ENCODE data around the gene DHRS4.
"Not testable (repeated sequence)": the region's sequence is repeated elsewhere in the genome, so short reads cannot be mapped to it uniquely, and the experiment has no call there.

The DHRS4 gene

DNA sequence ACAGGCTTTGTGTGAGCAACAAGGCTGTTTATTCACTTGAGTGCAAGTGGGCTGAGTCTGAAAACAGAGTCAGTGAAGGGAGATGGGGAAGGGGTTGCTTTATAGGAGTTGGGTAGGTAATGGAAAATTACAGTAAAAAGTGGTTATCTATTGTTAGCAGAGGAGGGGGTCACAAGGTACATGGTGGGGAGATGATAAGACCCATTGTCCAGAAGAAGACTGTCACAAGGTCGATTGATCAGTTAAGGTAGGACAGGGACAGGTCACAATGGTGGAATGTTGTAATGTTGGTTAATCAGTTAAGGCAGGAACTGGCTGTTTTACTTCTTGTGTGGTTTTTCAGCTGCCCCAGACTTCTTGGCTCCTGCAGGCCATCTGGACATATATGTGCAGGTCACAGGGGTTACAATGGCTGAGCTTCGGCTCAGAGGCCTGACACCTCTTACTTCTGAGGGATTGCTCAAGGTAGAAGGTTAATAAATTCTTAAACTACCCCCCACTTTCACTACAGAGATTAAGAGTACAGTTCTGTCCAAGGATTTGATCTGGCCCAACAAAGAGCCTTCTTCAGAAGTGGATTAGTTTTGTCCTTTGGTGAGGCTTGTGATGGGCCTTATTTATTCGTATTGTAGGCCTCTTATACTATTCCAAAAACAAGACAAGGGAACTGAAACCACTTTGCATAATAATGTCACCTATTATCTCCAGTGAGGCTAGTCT is 13.8 kb upstream of the DHRS4 start:
- no peak for DNase-seq

DNA sequence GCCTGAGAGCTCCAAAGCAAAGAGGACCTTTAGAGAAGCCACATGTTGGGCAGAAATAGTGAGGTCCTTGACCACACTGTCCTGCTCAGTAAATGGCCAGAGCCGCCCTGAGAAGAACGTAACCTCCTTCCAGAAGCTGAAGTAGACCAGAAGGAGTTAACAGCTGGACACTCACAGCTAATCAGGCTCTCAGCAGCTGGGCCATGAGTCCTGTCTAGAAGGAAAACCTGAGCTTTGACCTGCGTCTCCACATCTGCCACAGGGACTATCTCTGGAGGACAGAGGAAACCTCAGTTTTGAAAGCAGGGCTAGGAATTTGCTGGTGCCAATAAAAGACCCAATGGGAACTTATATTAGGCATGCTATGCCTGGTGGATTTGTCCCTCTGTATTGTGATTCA is 12.3 kb upstream of the DHRS4 start:
- no peak for DNase-seq

- DNase-seq, result no peak
Measured at GRCh38 chr14:23941669-23942068, 11.9 kb upstream of the DHRS4 start.

GRCh38 chr14:23942587-23942986 is 11.0 kb upstream of the DHRS4 start:
- DNase-seq, result no peak

DNA sequence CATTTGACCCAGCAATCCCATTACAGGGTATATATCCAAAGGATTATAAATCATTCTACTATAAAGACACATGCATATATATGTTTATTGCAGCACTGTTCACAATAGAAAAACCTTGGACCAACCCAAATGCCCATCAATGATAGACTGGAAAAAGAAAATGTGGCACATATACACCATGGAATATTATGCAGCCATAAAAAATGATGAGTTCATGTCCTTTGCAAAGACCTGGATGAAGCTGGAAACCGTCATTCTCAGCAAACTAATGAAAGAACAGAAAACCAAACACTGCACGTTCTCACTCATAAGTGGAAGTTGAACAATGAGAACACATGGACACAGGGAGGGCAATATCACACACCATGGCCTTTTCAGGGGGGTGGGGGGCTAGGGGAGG is 4.5 kb upstream of the DHRS4 start:
- not testable (repeated sequence) for DNase-seq

DNA sequence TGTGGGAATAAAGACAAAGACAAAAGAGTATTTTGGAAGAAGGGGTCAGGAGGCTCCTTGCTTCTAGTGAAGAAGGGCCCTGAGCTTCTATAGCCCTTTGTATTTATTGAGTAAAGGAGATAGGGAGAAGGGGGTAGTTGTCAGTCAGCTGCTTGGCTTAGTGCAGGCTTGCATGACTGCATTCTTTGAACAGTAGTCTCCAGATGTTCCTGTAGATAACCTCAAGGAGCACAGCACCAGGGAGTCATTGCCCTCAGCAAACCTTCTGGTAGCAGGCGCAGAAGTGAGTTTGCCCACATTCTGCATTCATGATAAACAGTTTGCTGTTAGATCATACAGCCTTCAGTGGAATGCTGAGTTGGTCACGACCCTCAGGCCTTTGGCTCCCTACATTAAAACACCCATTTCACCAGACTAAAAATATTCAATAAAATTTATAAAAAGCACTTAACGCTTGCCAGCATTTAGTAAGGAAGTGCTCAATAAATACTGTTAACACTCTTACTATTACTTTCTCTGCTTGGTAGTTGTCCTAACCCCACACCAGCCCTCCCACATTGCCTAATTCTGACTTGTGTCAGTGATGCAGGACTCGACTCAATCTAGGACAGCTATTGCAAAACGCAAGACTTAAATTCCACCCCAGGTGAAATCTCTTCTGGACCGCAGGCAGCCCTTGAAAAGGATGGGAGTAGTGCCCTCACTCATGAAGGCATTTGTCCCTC is 3.0 kb upstream of the DHRS4 start:
- no peak for DNase-seq

- not testable (repeated sequence) for DNase-seq
Measured at GRCh38 chr14:23951136-23951466, 2.5 kb upstream of the DHRS4 start.

- peak in 25 of 56 donors; percentile 5 to 71 (median 28) for DNase-seq
Measured at GRCh38 chr14:23951590-23952201, 1.9 kb upstream of the DHRS4 start.

DNA sequence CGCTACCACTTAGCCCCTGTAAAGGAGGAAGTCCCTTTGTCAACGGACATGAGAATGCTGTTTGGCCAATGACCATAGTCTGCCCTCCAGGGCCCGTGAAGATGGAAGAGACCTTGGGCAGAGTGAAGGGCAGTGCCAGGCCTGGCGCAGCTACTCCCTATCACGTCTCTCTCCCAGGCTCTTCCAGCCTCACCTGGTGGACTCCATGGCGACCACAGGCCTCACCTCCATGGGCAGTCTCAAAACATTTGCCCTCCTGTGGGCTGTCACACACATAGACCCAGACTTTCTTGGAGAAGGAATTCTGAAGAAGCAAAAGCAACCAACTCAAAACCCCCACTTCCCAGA is 480 bp upstream of the DHRS4 start:
- peak in 1 of 56 donors; percentile 14 for DNase-seq

DNA sequence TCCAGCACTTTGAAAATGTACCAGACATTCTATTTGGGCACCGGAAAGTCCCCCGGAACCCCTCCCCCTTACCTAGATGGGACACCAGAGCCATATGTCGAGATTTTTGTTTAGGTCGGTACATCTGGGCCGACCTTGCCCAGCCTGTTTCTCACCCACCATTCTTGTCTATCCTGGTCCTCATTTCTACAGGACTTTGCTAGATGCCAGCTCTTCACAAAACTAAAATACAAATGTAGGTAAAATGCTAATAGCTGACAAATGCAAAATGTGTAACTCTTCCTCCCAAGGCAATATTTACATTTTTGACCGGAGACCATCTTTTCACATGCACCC is 677 bp downstream of the DHRS4 start:
- DNase-seq, result not testable (repeated sequence)

DNA sequence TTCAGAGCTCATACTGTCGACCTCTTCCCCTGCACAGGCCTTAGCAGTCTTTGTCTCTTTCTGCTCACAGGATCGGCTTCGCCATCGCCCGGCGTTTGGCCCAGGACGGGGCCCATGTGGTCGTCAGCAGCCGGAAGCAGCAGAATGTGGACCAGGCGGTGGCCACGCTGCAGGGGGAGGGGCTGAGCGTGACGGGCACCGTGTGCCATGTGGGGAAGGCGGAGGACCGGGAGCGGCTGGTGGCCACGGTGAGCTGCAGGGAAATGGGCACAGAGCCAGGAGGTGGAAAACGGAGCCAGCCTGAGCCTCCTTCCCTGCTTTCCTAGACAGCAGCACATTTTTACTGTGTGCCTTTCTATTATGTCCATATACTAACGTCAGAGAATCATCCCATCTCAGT is 1.4 kb downstream of the DHRS4 start:
- peak in 15 of 56 donors; percentile 3 to 56 (median 23) for DNase-seq

DNA sequence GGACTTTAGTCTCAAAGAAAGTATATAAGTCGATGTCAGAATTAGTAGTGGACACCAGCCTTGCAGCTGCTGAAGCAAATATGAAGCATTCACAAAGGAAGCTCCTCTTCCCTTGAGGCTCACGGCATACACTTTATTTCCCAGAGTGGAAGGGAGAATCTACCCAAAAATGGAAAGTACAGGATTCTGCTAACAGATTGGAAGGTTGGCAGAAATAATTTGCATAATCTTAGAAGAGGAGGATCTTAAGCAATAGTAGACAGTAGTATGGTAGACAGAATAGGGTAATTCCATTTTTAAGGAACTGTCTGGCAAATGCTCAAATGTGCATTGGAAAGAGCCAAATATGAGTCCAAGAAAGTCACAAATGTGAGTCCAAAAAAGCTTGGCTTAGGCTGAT is 2.2 kb downstream of the DHRS4 start:
- not testable (repeated sequence) for DNase-seq

DNA sequence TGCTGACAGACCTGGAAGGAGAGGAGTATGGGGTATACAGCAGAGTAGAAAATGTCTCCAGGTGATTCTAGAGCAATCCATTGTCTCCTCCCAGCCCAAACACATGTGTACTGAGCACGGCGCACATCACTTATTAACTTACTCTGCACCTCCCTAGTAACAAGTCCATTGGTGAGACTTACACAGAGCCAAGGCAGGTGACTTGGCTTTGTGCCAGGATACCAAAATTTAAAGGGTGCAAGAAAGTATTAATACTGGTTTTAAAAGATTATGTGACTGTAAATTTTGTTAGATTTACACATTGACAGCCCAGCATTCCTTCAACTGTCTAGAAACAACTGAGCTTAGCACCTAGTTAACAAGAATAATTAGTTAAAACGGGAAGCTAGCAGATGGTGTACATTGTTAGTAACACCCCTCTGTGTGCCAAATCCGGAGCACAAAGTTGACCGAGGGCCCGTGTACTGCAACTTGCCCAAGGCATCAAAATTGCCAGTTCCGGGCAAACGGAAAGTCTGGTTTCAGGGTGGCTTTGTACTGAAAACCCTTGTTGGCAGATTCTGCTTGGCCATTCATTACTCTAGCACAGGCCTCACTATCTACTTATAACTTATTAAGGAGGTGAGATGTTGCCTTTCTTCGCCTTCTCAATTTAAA is 4.5 kb downstream of the DHRS4 start:
- peak in 3 of 56 donors; percentile 3 to 9 (median 8) for DNase-seq

GRCh38 chr14:23960899-23961298 is 7.3 kb downstream of the DHRS4 start:
- not testable (repeated sequence) for DNase-seq

DNA sequence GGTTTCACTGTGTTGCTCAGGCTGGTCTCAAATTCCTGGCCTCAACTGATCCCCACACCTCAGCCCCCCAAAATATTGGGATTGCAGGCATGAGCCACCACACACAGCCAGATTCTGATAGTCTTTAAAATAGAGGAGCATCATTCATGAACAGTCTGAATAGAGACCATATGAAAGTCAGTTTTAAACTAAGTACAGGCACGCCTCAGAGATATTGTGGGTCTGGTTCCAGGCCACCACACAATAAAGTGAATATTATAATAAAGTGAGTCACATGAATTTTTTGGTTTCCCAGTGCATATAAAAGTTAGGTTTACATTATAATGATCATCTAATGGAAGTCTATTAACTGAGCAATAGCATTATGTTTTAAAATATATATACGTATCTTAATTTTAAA is 8.1 kb downstream of the DHRS4 start:
- DNase-seq, result not testable (repeated sequence)

DNA sequence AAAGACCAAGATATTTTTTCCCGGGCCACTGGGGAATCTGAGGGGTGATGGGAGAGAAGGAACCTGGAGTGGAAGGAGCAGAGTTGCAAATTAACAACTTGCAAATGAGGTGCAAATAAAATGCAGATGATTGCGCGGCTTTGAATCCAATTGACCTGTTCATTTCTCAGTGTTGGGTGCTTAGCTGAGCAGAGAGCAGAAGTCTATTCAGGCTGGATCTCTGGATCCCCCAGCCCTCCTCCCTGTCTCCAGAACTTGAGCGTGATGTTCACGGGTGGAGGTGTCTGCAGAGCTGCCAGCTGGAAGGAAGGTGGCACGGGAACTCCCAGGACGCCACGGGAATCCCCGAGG is 15.5 kb downstream of the DHRS4 start:
- not testable (repeated sequence) for DNase-seq

DNA sequence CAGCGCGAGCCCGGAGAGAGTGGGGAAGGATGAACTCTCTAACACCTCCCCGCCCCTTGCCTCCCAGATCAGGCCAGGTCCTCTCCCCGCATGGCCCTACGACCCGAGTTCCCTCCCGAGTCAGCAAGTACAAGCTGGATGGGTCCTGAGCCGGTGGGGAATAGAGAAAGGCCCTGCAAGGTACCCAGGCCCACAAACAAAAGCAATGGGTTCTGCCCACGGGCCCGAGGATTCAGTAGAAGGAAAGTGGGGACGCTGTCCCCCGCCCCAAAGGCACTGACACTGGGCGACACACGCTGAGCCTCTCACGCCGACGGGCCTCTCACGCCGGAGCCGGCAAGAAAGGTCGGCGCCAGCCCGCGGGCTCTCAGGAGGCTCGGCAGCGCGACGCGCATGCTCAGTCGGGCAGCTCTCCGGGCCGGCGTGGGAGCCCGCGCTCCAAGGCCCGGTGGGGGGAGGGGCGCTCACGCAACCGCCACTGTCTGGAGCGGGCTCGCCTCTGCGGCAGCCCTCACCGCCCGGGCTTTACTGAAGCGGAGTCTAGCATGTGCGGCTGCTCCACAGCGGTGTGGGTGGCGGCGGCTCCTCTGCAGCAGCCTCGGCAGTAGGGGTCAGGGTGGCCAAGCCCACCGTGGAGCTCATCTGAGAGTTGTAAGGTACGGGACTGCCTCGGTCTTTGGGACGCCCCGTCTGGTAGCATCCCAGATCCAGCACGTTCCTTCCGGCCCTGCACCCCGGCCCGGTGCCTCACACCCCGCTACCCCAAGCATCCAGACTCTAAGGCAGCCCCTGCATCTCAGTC is 16.1 kb downstream of the DHRS4 start:
- DNase-seq, result peak in 21 of 56 donors; percentile 8 to 73 (median 41)

GRCh38 chr14:23970283-23970659 is 16.7 kb downstream of the DHRS4 start:
- DNase-seq, result not testable (repeated sequence)

DNA sequence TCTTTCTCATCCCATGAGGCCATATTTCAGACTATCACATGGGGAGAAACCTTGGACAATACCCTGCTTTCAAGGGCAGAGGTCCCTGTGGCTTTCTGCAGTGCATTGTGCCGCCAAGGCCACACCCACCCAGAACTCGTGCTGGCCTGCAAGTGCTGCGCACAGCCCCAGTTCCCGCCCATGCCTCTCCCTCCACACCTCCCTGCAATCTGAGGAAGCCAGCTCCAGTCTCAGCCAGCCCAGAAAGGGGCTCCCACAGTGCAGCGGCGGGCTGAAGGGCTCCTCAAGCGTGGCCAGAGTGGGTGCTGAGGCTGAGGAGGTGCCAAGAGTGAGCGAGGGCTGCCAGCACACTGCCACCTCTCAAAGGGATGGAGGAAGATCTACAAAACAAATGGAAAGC is 19.6 kb downstream of the DHRS4 start:
- DNase-seq, result not testable (repeated sequence)

DNA sequence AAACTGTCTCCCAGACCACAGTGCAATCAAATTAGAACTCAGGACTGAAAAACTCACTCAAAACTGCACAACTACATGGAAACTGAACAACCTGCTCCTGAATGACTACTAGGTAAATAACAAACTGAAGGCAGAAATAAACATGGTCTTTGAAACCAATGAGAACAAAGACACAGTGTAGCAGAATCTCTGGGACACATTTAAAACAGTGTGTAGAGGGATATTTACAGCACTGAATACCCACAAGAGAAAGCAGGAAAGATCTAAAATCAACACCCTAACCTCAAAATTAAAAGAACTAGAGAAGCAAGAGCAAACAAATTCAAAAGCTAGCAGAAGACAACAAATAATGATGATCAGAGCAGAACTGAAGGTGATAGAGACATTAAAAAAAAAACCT is 20.5 kb downstream of the DHRS4 start:
- not testable (repeated sequence) for DNase-seq

GRCh38 chr14:23977208-23977607 is 23.6 kb downstream of the DHRS4 start:
- not testable (repeated sequence) for DNase-seq
